Mucosa of gallbladder (tissue), 1 donor: ENCODE results near the gene BMAL2. TPM values are rescaled to one million over a fixed set of nuclear protein-coding genes. Genes with fewer than 3 reads are reported as not detected.

Experiments
- DNase-seq: peaks from one replicate; pipeline ENCODE4 v3.0.0-alpha.2; 2020; ENCODE audit warnings: low spot score
- total RNA-seq: library from RNA; stranded (reverse); gene quantifications from one replicate; pipeline ENCODE4 v1.2.1, GENCODE V29; 2021
- donor health status: DM: no; HTN: no; CAD: no.

BMAL2 gene
- total RNA-seq, 1 donor from 2014 or later: 8.2 TPM

GRCh38 chr12:27324530-27324929 is 8.1 kb upstream of the BMAL2 start:
- DNase-seq: no peak

GRCh38 chr12:27330846-27331245 is 1.8 kb upstream of the BMAL2 start:
- no peak for DNase-seq

GRCh38 chr12:27331291-27331926 is 1.2 kb upstream of the BMAL2 start:
- DNase-seq: no peak

GRCh38 chr12:27331927-27332324 is 710 bp upstream of the BMAL2 start:
- no peak for DNase-seq

- DNase-seq: no peak
Observed at GRCh38 chr12:27332407-27332713, 276 bp upstream of the BMAL2 start.

- DNase-seq: no peak
Observed at GRCh38 chr12:27333403-27334009, 870 bp downstream of the BMAL2 start.

- no peak for DNase-seq
Observed at GRCh38 chr12:27334042-27334720, 1.5 kb downstream of the BMAL2 start.

GRCh38 chr12:27334721-27335082 is 2.1 kb downstream of the BMAL2 start:
- DNase-seq: no peak

- no peak for DNase-seq
Observed at GRCh38 chr12:27335364-27336281, 3.0 kb downstream of the BMAL2 start.

- DNase-seq: no peak
Observed at GRCh38 chr12:27336282-27336653, 3.6 kb downstream of the BMAL2 start.

GRCh38 chr12:27337376-27337775 is 4.7 kb downstream of the BMAL2 start:
- no peak for DNase-seq

GRCh38 chr12:27338473-27338872 is 5.8 kb downstream of the BMAL2 start:
- no peak for DNase-seq

GRCh38 chr12:27340971-27341370 is 8.3 kb downstream of the BMAL2 start:
- DNase-seq: no peak

GRCh38 chr12:27342536-27342935 is 9.9 kb downstream of the BMAL2 start:
- DNase-seq: no peak

GRCh38 chr12:27343255-27344000 is 10.8 kb downstream of the BMAL2 start:
- DNase-seq: no peak

- DNase-seq: no peak
Observed at GRCh38 chr12:27344246-27344645, 11.6 kb downstream of the BMAL2 start.

- no peak for DNase-seq
Observed at GRCh38 chr12:27344760-27345159, 12.1 kb downstream of the BMAL2 start.

GRCh38 chr12:27345376-27345775 is 12.7 kb downstream of the BMAL2 start:
- DNase-seq: no peak

GRCh38 chr12:27347779-27348178 is 15.1 kb downstream of the BMAL2 start:
- DNase-seq: no peak

- no peak for DNase-seq
Observed at GRCh38 chr12:27351476-27351875, 18.8 kb downstream of the BMAL2 start.

GRCh38 chr12:27355486-27355885 is 22.9 kb downstream of the BMAL2 start:
- no peak for DNase-seq

GRCh38 chr12:27355979-27356378 is 23.3 kb downstream of the BMAL2 start:
- no peak for DNase-seq
